Measurements from ENCODE around the gene WNK1. TPM values are rescaled to one million over a fixed set of nuclear protein-coding genes. Genes with fewer than 3 reads are reported as not detected.

The WNK1 gene
- polyA plus RNA-seq, 1 donor (not counting 4 experiments of a cell fraction or from before 2014, with no cell fraction given), result 72.3 TPM

DNA sequence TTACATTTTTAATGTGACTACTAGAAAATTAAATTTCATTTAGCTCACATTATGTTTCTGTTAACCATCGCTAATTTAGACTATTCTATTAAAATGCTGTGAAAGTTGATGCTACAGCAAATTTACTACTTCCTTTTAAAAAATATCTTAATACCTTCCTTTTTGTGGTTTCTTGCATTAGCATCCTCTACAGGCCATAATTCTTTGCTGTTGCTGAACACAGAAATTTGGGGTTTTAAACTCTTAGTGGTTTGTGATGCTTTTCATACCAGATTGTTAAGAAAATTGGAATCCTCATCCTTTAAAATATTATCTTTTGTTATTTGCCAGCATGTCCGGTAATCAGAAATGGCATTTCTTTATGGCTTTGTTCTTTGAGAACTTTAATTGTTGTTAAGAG, 18.1 kb downstream of the WNK1 start:
- no peaks in the 10 kb centered on the region for H3K27me3 ChIP-seq (ENCODE audit: control insufficient read depth, extremely low read depth, insufficient read depth, low read length)
- H3K36me3 ChIP-seq (ENCODE audit: control insufficient read depth in 2 of 2, extremely low read depth in 1 of 2, insufficient read depth in 2 of 2, low read length in 2 of 2), result peaks cover 0 to 5% of the 10 kb centered on the region in 2 experiments
- TF ChIP-seq EZH2 (IDR thresholded peaks at IDR 0.05; ENCODE audit: low read length), result no peak
- TF ChIP-seq, protein P1, sequence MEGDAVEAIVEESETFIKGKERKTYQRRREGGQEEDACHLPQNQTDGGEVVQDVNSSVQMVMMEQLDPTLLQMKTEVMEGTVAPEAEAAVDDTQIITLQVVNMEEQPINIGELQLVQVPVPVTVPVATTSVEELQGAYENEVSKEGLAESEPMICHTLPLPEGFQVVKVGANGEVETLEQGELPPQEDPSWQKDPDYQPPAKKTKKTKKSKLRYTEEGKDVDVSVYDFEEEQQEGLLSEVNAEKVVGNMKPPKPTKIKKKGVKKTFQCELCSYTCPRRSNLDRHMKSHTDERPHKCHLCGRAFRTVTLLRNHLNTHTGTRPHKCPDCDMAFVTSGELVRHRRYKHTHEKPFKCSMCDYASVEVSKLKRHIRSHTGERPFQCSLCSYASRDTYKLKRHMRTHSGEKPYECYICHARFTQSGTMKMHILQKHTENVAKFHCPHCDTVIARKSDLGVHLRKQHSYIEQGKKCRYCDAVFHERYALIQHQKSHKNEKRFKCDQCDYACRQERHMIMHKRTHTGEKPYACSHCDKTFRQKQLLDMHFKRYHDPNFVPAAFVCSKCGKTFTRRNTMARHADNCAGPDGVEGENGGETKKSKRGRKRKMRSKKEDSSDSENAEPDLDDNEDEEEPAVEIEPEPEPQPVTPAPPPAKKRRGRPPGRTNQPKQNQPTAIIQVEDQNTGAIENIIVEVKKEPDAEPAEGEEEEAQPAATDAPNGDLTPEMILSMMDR (optimal IDR thresholded peaks at IDR 0.05 in 1 of 3, IDR thresholded peaks at IDR 0.05 in 1 of 3, conservative IDR thresholded peaks at IDR 0.05 in 1 of 3; ENCODE audit: extremely low read depth in 1 of 3, insufficient read depth in 2 of 3, low read length in 3 of 3), result no peak
- no peak overlapping the region for H2AFZ ChIP-seq (ENCODE audit: control insufficient read depth, low read length)
- no peak for FAIRE-seq
- H3K79me2 ChIP-seq (ENCODE audit: control insufficient read depth, insufficient read depth, low read length), result peaks cover 98% of the 10 kb centered on the region
- H3K4me3 ChIP-seq (ENCODE audit: control insufficient read depth in 2 of 3, extremely low read depth in 1 of 3, insufficient read depth in 2 of 3, low read depth in 1 of 3, low read length in 3 of 3), result no peak overlapping the region
- no peak overlapping the region for H3K27ac ChIP-seq (ENCODE audit: control insufficient read depth, insufficient read depth, low read length)
- no peaks in the 10 kb centered on the region for H3K9me3 ChIP-seq (ENCODE audit: control insufficient read depth, low read depth, low read length)
- no peak for DNase-seq (ENCODE audit: low read depth, low spot score)
- H3K9me1 ChIP-seq (ENCODE audit: control insufficient read depth, extremely low read depth, insufficient read depth, low read length), result no peaks in the 10 kb centered on the region
- H3K9ac ChIP-seq (ENCODE audit: control insufficient read depth, extremely low read depth, insufficient read depth, low read length), result no peak overlapping the region
- H3K4me2 ChIP-seq (ENCODE audit: control insufficient read depth, extremely low read depth, insufficient read depth, low read depth, low read length), result no peak overlapping the region
- no peaks in the 10 kb centered on the region for H3K4me1 ChIP-seq (ENCODE audit: control insufficient read depth, extremely low read depth, insufficient read depth, low read length)
- dilution Hi-C loops (cut with MboI; ENCODE audit: extremely low pct_ligation_motif_present, low sequenced_read_pairs), result no loop called here
- H4K20me1 ChIP-seq (ENCODE audit: control insufficient read depth, extremely low read depth, insufficient read depth, low read length), result no peaks in the 10 kb centered on the region

DNA sequence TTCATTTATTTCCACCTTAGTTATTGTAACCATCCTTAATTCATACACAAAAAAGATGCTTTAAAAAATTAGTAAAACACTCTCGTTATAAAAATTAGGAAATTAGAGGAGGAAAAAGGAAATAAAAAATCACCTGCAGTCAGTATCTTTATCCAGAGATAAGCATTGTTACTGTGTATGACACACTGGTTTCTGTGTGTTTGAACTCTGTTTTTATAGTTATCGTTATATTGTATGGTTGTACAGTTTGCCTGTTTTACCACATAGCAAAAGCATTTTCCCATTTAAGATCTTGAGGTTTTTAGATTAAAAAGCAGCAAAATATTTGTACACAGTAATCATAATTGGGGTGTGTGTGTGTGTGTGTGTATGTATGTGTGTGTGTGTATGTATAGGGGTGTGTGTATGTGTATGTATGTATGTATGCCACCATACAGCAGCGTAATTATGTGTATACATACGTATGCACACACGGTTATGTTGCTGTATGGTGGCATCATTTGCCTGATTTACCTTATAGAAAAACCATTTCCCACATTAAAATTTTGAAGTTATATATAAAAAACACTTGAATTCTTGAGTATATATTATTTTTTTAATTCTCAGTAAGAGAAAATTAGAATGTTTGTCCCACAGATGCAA, 19.8 kb downstream of the WNK1 start:
- H4K20me1 ChIP-seq (ENCODE audit: control insufficient read depth, extremely low read depth, insufficient read depth, low read length), result no peaks in the 10 kb centered on the region
- H3K9ac ChIP-seq (ENCODE audit: control insufficient read depth, extremely low read depth, insufficient read depth, low read length), result no peak overlapping the region
- no peak for DNase-seq (ENCODE audit: low read depth, low spot score)
- no peaks in the 10 kb centered on the region for H3K4me1 ChIP-seq (ENCODE audit: control insufficient read depth, extremely low read depth, insufficient read depth, low read length)
- no peak overlapping the region for H3K4me2 ChIP-seq (ENCODE audit: control insufficient read depth, extremely low read depth, insufficient read depth, low read depth, low read length)
- FAIRE-seq, result no peak
- H3K27ac ChIP-seq (ENCODE audit: control insufficient read depth, insufficient read depth, low read length), result no peak overlapping the region
- H3K9me1 ChIP-seq (ENCODE audit: control insufficient read depth, extremely low read depth, insufficient read depth, low read length), result no peaks in the 10 kb centered on the region
- no peak overlapping the region for H2AFZ ChIP-seq (ENCODE audit: control insufficient read depth, low read length)
- dilution Hi-C loops (cut with MboI; ENCODE audit: extremely low pct_ligation_motif_present, low sequenced_read_pairs), result no loop called here
- no peak overlapping the region for H3K4me3 ChIP-seq (ENCODE audit: control insufficient read depth in 2 of 3, extremely low read depth in 1 of 3, insufficient read depth in 2 of 3, low read depth in 1 of 3, low read length in 3 of 3)
- no peaks in the 10 kb centered on the region for H3K9me3 ChIP-seq (ENCODE audit: control insufficient read depth, low read depth, low read length)
- H3K79me2 ChIP-seq (ENCODE audit: control insufficient read depth, insufficient read depth, low read length), result peaks cover 100% of the 10 kb centered on the region
- no peak for TF ChIP-seq EZH2 (IDR thresholded peaks at IDR 0.05; ENCODE audit: low read length)
- TF ChIP-seq, protein P1 (optimal IDR thresholded peaks at IDR 0.05 in 1 of 3, IDR thresholded peaks at IDR 0.05 in 1 of 3, conservative IDR thresholded peaks at IDR 0.05 in 1 of 3; ENCODE audit: extremely low read depth in 1 of 3, insufficient read depth in 2 of 3, low read length in 3 of 3), result no peak
- peaks cover 0 to 5% of the 10 kb centered on the region in 2 experiments for H3K36me3 ChIP-seq (ENCODE audit: control insufficient read depth in 2 of 2, extremely low read depth in 1 of 2, insufficient read depth in 2 of 2, low read length in 2 of 2)
- H3K27me3 ChIP-seq (ENCODE audit: control insufficient read depth, extremely low read depth, insufficient read depth, low read length), result no peaks in the 10 kb centered on the region

All from keratinocyte (primary cell).